Epithelial cell of esophagus (primary cell): Measurements from ENCODE around the gene GALNS.

ENCODE experiments used
- DNase-seq: peaks from one replicate; pipeline ENCODE4 v3.0.0; 2010; ENCODE audit warnings: low read depth
- H3K4me3 ChIP-seq: 2 replicates; pipeline ENCODE4 v1.5.1; 2011; ENCODE audit warnings: mild to moderate bottlenecking, low read length, control low read depth
- CTCF ChIP-seq: IDR thresholded peaks from 2 replicates; pipeline ENCODE4 v1.5.1; 2011; ENCODE audit warnings: low read depth, mild to moderate bottlenecking, low read length, control low read depth, inconsistent platforms; ENCODE audit not compliant: insufficient read depth; ENCODE audit errors: missing control alignments

Gene GALNS

GRCh38 chr16:88810912-88811768 is 45.6 kb downstream of the GALNS start:
- peak overlapping the region; percentile 72 for H3K4me3 ChIP-seq
- DNase-seq: peak; percentile 80
- no peak for TF ChIP-seq CTCF

GRCh38 chr16:88810166-88810911 is 46.4 kb downstream of the GALNS start:
- no peak for TF ChIP-seq CTCF
- peak overlapping the region; percentile 72 for H3K4me3 ChIP-seq
- DNase-seq: peak; percentile 41

- no peak for DNase-seq
- peak overlapping the region; percentile 72 for H3K4me3 ChIP-seq
- no peak for TF ChIP-seq CTCF
These were observed 47.0 kb downstream of the GALNS start for GRCh38 chr16:88809676-88810165.

- no peak overlapping the region for H3K4me3 ChIP-seq
- no peak for DNase-seq
- no peak for TF ChIP-seq CTCF
These were observed 47.6 kb downstream of the GALNS start for GRCh38 chr16:88809068-88809675.

GRCh38 chr16:88807626-88808453 is 48.9 kb downstream of the GALNS start:
- H3K4me3 ChIP-seq: no peak overlapping the region
- TF ChIP-seq CTCF: no peak
- DNase-seq: no peak

- no peak overlapping the region for H3K4me3 ChIP-seq
- TF ChIP-seq CTCF: no peak
- no peak for DNase-seq
These were observed 49.6 kb downstream of the GALNS start for GRCh38 chr16:88807142-88807625.
